GM12864 (cell line): ENCODE results near the gene ZNF780B.

Source experiments
- DNase-seq: peaks from one replicate; pipeline ENCODE4 v3.0.0-alpha.2; 2011; ENCODE audit warnings: low read depth
- H3K4me3 ChIP-seq: 2 replicates; pipeline ENCODE4 v1.5.1; 2011; ENCODE audit warnings: mild to moderate bottlenecking, low read depth, low read length, control low read depth
- TF ChIP-seq, protein P1 (sequence below): IDR thresholded peaks from 2 replicates; pipeline ENCODE4 v1.5.1; 2011; ENCODE audit warnings: low read depth, mild to moderate bottlenecking, moderate library complexity, low read length, control low read depth, inconsistent platforms; ENCODE audit errors: missing control alignments

The ZNF780B gene

GRCh38 chr19:39996811-39997637 lies 59.0 kb downstream of the ZNF780B start, which contains the start of gene ZNF546:
Gene ZNF546, plus strand, starts transcription at chr19:39997060. Its CDS starts 1,267 bp downstream, at chr19:39998327.
- TF ChIP-seq, protein P1, sequence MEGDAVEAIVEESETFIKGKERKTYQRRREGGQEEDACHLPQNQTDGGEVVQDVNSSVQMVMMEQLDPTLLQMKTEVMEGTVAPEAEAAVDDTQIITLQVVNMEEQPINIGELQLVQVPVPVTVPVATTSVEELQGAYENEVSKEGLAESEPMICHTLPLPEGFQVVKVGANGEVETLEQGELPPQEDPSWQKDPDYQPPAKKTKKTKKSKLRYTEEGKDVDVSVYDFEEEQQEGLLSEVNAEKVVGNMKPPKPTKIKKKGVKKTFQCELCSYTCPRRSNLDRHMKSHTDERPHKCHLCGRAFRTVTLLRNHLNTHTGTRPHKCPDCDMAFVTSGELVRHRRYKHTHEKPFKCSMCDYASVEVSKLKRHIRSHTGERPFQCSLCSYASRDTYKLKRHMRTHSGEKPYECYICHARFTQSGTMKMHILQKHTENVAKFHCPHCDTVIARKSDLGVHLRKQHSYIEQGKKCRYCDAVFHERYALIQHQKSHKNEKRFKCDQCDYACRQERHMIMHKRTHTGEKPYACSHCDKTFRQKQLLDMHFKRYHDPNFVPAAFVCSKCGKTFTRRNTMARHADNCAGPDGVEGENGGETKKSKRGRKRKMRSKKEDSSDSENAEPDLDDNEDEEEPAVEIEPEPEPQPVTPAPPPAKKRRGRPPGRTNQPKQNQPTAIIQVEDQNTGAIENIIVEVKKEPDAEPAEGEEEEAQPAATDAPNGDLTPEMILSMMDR, result no peak

GRCh38 chr19:39996218-39996810 lies 59.7 kb downstream of the ZNF780B start:
- peak overlapping the region; percentile 79 for H3K4me3 ChIP-seq
- peak; percentile 26 for DNase-seq
- TF ChIP-seq, protein P1, result no peak

More at GRCh38 chr19:39996811-39997637, 59.0 kb downstream of the ZNF780B start, which contains the start of gene ZNF546:
- peak; percentile 86 for DNase-seq
- H3K4me3 ChIP-seq, result peak within 1 kb of the TSS; percentile 79

DNA sequence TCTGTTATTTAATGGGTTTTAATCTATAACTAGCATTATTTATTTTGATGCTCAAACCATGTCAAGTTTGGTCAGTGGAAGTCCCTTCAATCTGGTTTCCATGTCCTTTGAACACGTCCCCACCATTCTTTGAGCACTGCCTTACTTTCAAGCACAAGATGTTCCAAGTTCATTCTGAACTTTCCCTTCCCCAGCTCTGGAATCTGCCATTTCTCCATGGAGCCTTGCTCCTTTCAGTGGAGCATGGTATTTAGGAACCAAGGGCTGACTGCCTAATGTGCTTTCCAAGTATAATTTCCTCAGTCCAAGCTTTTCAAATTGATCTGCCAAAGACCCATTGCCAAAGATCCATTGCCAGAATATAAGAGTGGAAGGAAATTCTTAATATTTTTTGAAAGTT lies 60.2 kb downstream of the ZNF780B start:
- peak overlapping the region; percentile 79 for H3K4me3 ChIP-seq
- TF ChIP-seq, protein P1, result no peak
- no peak for DNase-seq

- H3K4me3 ChIP-seq, result no peak overlapping the region
- DNase-seq, result no peak
- TF ChIP-seq, protein P1, result no peak
Measured at GRCh38 chr19:39994361-39994760, 61.7 kb downstream of the ZNF780B start.

DNA sequence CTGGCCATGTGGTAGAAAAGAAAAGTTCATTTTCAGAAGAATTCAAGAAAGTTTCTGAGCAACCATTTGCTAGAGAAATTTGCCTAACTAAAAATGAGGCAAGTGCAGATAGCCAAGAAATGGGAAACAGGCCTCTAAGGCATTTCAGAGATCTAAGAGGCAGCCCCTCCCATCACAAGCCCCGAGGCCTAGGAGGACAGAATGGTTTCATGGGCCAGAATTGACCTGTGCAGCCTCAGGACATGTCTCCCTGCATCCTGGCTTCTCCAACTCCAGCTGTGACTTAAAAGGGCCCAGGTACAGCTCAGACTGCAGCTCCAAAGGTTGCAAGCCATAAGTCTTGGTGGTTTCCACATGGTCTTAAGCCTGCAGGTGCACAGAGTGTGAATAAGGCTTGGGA lies 62.4 kb downstream of the ZNF780B start:
- no peak overlapping the region for H3K4me3 ChIP-seq
- TF ChIP-seq, protein P1, result no peak
- no peak for DNase-seq

GRCh38 chr19:39987596-39987995 lies 68.4 kb downstream of the ZNF780B start:
- no peak for DNase-seq
- TF ChIP-seq, protein P1, result no peak
- no peak overlapping the region for H3K4me3 ChIP-seq
